ENCODE measurements around the gene MLH3.

DNA sequence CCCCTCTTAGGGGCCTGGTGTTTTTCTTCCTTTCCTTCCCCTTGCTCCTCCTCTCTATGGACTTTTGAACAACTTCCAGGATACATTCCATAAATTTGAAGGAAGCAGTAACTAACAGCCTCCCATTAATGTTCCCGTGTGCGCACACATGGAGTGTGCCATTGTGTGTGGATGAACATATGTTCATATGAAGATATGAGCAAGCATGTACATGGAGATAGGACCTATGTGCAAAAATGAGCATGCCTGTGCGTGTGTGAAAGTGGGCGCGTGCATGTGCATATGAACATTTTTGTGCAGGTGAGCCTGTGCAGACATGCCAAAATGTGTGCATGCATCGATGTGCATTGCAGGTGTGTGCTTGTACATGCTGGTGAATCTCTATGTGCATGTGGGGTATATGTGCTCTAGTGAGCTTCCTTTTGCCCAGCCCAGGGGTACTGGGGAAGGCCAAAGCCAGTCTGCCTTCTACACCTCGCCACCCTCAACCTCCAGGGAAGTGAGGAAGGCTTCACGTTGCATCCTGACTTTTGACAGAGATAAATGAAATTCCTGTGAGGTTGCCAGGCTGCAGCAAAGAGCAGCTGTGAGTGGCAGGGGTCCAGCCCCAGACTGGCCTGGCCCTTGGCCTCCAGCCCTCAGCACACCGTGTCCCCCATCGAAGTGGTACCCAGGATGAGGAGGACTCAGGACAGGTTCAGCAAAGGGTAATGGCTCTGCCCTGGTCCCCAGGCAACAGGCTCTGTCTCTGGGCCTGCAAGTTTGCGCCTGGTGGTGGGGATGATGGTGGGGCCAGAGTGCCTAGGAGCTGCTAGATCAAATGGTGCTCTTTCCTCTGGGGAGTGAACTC is 74.8 kb downstream of the MLH3 start:
- TF ChIP-seq CTCF (IDR thresholded peaks at IDR 0.05) (no peak), POLR2AphosphoS5 (IDR thresholded peaks at IDR 0.05) (no peak), POLR2A (IDR thresholded peaks at IDR 0.05) (no peak)
